OCI-LY3 (cell line): ENCODE results near the gene KRTAP10-9.

Experiments used
- H2AFZ ChIP-seq: fragments of 200-600, 300-600 bp; shearing (Covaris generic); 2 replicates; pipeline ENCODE4 v1.6.0; 2014; ENCODE audit warnings: antibody characterized with exemption, low read depth, low read length
- H3K27ac ChIP-seq: fragments of 200-600, 300-600 bp; sonication (generic); 2 replicates; pipeline ENCODE4 v1.5.1; 2014; ENCODE audit warnings: mild to moderate bottlenecking, low read length, moderate library complexity, mixed read lengths
- H3K27me3 ChIP-seq: fragments of 200-600, 300-600 bp; sonication (generic); 2 replicates; pipeline ENCODE4 v1.6.1; 2014; ENCODE audit warnings: low read depth, low read length, mixed read lengths
- H3K36me3 ChIP-seq: fragments of 200-600, 300-600 bp; sonication (generic); replicated peaks from 2 replicates; pipeline ENCODE3; 2014; ENCODE audit warnings: low read depth, low read length, mixed read lengths
- H3K4me1 ChIP-seq: fragments of 300-600, 200-600 bp; sonication (generic); 2 replicates; pipeline ENCODE4 v1.6.1; 2014; ENCODE audit warnings: low read length, mixed read lengths
- H3K4me2 ChIP-seq: fragments of 200-600, 300-600 bp; sonication (generic); 2 replicates; pipeline ENCODE4 v1.6.1; 2014; ENCODE audit warnings: low read length, mixed read lengths
- H3K4me3 ChIP-seq: fragments of 300-600, 200-600 bp; sonication (generic); 2 replicates; pipeline ENCODE4 v1.5.1; 2014; ENCODE audit warnings: antibody characterized with exemption, mild to moderate bottlenecking, low read length, moderate library complexity
- H3K79me2 ChIP-seq: fragments of 300-600, 200-600 bp; shearing (Covaris generic); 2 replicates; pipeline ENCODE4 v1.6.1; 2014; ENCODE audit warnings: mild to moderate bottlenecking, low read length, mixed read lengths
- H3K9ac ChIP-seq: fragments of 300-600, 200-600 bp; shearing (Covaris generic); 2 replicates; pipeline ENCODE4 v1.6.0; 2014; ENCODE audit warnings: mild to moderate bottlenecking, low read length, moderate library complexity
- H3K9me3 ChIP-seq: fragments of 200-600, 300-600 bp; shearing (Covaris generic); 2 replicates; pipeline ENCODE4 v1.6.1; 2014; ENCODE audit warnings: low read length, mixed read lengths; ENCODE audit not compliant: insufficient read depth
- H4K20me1 ChIP-seq: fragments of 200-600, 300-600 bp; sonication (generic); 2 replicates; pipeline ENCODE4 v1.6.1; 2016; ENCODE audit warnings: low read length, mixed read lengths; ENCODE audit not compliant: insufficient read depth
- EZH2phosphoT487 ChIP-seq: fragments of 200-600 bp; shearing (Covaris generic); IDR thresholded peaks from 2 replicates; pipeline ENCODE4 v1.6.1; 2018; ENCODE audit warnings: antibody characterized with exemption, mixed run types, low read depth
- TF ChIP-seq, protein P1 (sequence below): fragments of 200-600, 300-600 bp; sonication (generic); IDR thresholded peaks from 2 replicates; pipeline ENCODE4 v1.5.1; 2014; ENCODE audit warnings: antibody characterized with exemption, low read length, low read depth

Gene KRTAP10-9

DNA sequence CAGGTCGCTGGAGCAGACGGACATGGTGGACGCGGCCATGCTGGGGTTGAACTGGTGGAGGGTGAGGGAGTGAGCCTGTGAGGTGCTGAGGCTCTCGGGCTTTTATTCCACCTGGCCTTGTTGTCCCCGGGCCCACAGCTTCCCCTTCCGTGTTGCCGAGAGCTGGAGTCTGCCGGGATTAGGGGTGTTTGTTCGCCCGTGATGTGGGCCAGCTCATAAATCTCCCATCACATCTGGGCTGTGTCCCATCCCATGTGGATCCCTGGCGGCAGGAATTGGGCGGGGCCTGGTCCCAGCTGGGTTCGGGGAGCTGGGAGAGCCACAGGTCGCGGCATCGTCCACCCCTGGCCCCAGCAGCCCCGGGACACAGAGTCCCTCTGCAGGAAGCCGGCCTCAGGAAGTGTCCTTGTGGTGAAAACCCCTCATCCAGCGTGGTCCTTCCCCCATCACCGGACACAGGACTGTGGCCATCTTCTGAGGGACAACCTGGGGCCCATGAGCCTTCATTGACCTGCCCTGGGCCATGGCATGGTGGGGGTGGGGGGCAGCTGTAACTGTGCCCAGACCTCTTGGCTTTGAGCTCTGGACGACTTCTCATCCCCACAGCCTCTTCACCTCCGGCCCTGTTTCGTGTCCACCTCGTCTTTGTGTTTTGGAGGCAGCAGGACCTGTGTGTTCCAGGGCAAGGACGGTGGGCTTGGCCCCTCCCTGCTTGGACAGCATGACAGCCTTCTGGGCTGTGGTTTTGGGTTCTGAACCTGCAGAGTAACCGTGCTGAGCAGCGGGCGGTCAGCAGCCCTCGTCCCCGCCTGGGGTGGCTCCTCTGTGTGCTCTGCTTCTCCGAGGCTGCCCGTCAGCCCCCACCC is 34.2 kb upstream of the KRTAP10-9 start, which contains the start of gene KRTAP10-6:
Gene KRTAP10-6, minus strand, starts transcription at position 60 of the 866 bp plus-strand sequence. Its CDS starts 21 bp downstream, at position 39.
- Histone ChIP-seq H3K27me3 (no peaks in the 10 kb centered on the region), H3K4me3 (no peak within 1 kb of the TSS), H3K36me3 (no peaks in the 10 kb centered on the region), H3K4me2 (no peak within 1 kb of the TSS), H3K79me2 (no peaks in the 10 kb centered on the region), H3K9ac (no peak within 1 kb of the TSS), H3K4me1 (no peaks in the 10 kb centered on the region), H4K20me1 (no peaks in the 10 kb centered on the region), H3K9me3 (no peaks in the 10 kb centered on the region), H2AFZ (no peak within 1 kb of the TSS), H3K27ac (no peak within 1 kb of the TSS)
- TF ChIP-seq EZH2phosphoT487, result no peak
- TF ChIP-seq, protein P1, sequence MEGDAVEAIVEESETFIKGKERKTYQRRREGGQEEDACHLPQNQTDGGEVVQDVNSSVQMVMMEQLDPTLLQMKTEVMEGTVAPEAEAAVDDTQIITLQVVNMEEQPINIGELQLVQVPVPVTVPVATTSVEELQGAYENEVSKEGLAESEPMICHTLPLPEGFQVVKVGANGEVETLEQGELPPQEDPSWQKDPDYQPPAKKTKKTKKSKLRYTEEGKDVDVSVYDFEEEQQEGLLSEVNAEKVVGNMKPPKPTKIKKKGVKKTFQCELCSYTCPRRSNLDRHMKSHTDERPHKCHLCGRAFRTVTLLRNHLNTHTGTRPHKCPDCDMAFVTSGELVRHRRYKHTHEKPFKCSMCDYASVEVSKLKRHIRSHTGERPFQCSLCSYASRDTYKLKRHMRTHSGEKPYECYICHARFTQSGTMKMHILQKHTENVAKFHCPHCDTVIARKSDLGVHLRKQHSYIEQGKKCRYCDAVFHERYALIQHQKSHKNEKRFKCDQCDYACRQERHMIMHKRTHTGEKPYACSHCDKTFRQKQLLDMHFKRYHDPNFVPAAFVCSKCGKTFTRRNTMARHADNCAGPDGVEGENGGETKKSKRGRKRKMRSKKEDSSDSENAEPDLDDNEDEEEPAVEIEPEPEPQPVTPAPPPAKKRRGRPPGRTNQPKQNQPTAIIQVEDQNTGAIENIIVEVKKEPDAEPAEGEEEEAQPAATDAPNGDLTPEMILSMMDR, result no peak

DNA sequence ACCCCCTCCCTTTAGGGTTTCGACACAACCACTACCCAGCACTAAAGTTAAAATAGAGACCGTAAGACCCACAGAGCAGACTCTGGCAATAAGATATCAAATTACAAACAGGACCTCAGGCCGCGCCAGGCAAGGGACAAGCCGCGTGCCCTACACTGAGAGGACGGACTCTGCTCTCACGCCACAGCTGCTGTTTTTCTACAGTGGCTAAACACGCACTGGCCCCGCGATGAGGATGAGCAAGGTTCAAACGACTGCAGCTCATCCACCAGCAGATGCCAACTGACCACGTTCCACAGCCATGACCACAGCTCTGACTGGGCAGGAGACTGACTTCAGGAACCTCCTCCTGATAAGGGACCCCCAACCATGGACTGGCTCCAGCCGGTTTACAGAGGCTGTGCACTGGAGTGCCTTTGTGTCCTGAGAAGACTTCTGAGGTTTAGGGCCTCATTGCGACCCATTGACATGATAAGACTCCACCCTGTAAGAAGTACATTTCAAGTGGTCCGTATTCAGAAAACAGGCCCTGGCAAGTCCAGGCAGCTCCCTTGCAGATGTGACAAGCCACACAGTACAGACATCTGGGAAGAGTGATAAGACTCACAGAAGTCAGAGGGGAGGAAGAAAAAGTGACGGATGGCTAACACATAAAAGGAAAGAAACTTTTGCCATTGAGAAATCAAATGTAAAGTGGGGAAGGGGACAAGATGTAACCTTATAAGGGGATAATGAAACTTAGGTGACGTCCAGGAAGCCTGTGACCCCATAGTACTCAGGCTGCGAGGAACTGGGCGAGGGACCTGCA is 33.1 kb upstream of the KRTAP10-9 start:
- Histone ChIP-seq H4K20me1 (no peaks in the 10 kb centered on the region), H3K27ac (no peak overlapping the region), H2AFZ (no peak overlapping the region), H3K27me3 (no peaks in the 10 kb centered on the region), H3K9me3 (no peaks in the 10 kb centered on the region), H3K4me3 (no peak overlapping the region), H3K4me1 (no peaks in the 10 kb centered on the region), H3K9ac (no peak overlapping the region), H3K4me2 (no peak overlapping the region), H3K79me2 (no peaks in the 10 kb centered on the region), H3K36me3 (no peaks in the 10 kb centered on the region)
- no peak for TF ChIP-seq EZH2phosphoT487
- TF ChIP-seq, protein P1, result no peak

DNA sequence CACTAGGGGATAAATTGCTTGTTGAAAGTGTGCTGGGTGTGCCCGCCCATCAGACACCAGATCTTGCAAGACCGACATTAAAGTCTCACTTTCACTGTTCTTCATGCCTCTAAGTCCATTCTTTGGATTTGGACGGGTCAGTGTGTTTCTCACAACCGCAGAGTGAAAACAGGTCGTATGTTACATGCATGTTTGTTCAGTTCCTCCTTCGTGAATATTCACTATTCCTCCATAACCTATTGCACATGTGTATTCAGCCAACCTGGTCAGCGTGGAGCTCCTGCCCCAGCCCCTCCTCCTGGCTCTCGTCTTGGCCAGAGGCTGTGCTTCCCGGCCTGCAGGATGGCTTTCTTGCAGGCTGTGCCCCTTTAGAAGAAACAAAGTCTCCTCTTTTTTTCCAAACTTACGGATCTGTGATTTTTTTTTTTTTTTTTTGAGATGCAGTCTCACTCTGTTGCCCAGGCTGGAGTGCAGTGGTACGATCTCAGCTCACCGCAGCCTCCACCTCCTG is 32.4 kb upstream of the KRTAP10-9 start:
- no peaks in the 10 kb centered on the region for H3K27me3 ChIP-seq
- no peaks in the 10 kb centered on the region for H3K4me1 ChIP-seq
- no peak for TF ChIP-seq EZH2phosphoT487
- TF ChIP-seq, protein P1, result no peak
- no peaks in the 10 kb centered on the region for H4K20me1 ChIP-seq
- H3K36me3 ChIP-seq, result no peaks in the 10 kb centered on the region
- no peaks in the 10 kb centered on the region for H3K9me3 ChIP-seq
- H3K79me2 ChIP-seq, result no peaks in the 10 kb centered on the region
- H3K27ac ChIP-seq, result no peak overlapping the region
- H2AFZ ChIP-seq, result no peak overlapping the region
- H3K4me2 ChIP-seq, result no peak overlapping the region
- no peak overlapping the region for H3K4me3 ChIP-seq
- H3K9ac ChIP-seq, result no peak overlapping the region

DNA sequence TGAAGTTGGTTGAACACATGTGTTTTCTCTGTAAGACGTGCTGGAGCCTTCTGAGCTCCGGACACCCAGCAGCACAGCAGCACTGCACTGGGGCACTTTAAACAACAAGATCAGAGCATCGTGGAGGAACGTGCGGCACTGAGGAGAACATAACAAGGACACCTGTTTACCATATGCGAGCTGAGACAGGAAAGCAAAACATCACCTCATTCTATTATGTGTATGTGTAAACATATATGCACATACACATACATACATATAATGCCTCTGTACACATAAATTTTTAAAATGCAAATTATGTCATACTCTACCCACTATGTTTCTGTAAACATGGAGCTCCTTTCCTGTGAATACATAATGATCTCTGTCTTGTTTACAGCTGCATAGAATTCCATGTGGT is 31.4 kb upstream of the KRTAP10-9 start:
- H3K27ac ChIP-seq, result no peak overlapping the region
- no peaks in the 10 kb centered on the region for H3K36me3 ChIP-seq
- H3K9ac ChIP-seq, result no peak overlapping the region
- H4K20me1 ChIP-seq, result no peaks in the 10 kb centered on the region
- no peaks in the 10 kb centered on the region for H3K9me3 ChIP-seq
- H3K79me2 ChIP-seq, result no peaks in the 10 kb centered on the region
- H3K27me3 ChIP-seq, result no peaks in the 10 kb centered on the region
- no peak overlapping the region for H2AFZ ChIP-seq
- H3K4me3 ChIP-seq, result no peak overlapping the region
- H3K4me1 ChIP-seq, result no peaks in the 10 kb centered on the region
- TF ChIP-seq, protein P1, result no peak
- no peak for TF ChIP-seq EZH2phosphoT487
- H3K4me2 ChIP-seq, result no peak overlapping the region
